DOHH2 (cell line): ENCODE data around the gene PPP1R36.

Experiments used
- H3F3A ChIP-seq: fragments of 200-600 bp; sonication (generic), shearing (Covaris generic); 2 replicates; pipeline ENCODE4 v1.6.0; 2016; ENCODE audit warnings: antibody characterized with exemption, mild to moderate bottlenecking; ENCODE audit not compliant: control insufficient read depth, insufficient read depth
- H3K27ac ChIP-seq: fragments of 200-600 bp; sonication (generic); 2 replicates; pipeline ENCODE4 v1.5.1; 2014; ENCODE audit warnings: low read depth, mild to moderate bottlenecking, low read length, moderate library complexity
- H3K27me3 ChIP-seq: fragments of 200-600 bp; sonication (generic); 2 replicates; pipeline ENCODE4 v1.6.1; 2014; ENCODE audit warnings: mild to moderate bottlenecking, low read length, mixed read lengths; ENCODE audit not compliant: control insufficient read depth
- H3K36me3 ChIP-seq: fragments of 200-600 bp; sonication (generic); 2 replicates; pipeline ENCODE4 v1.6.1; 2014; ENCODE audit warnings: mild to moderate bottlenecking, low read length, moderate library complexity, mixed read lengths; ENCODE audit not compliant: control insufficient read depth
- H3K4me1 ChIP-seq: fragments of 200-600 bp; sonication (generic); 2 replicates; pipeline ENCODE4 v1.6.1; 2014; ENCODE audit warnings: mild to moderate bottlenecking, low read length, mixed read lengths; ENCODE audit not compliant: control insufficient read depth
- H3K4me2 ChIP-seq: fragments of 200-600 bp; sonication (generic); 2 replicates; pipeline ENCODE4 v1.6.0; 2014; ENCODE audit warnings: mild to moderate bottlenecking, low read length, moderate library complexity
- H3K4me3 ChIP-seq: fragments of 200-600 bp; sonication (generic); 2 replicates; pipeline ENCODE4 v1.5.1; 2014; ENCODE audit warnings: mild to moderate bottlenecking, low read length, mixed read lengths
- H3K79me2 ChIP-seq: fragments of 200-600 bp; sonication (generic); 2 replicates; pipeline ENCODE4 v1.6.1; 2014; ENCODE audit warnings: mild to moderate bottlenecking, low read length, mixed read lengths; ENCODE audit not compliant: control insufficient read depth
- H3K9me2 ChIP-seq: fragments of 200-600 bp; sonication (generic); replicated peaks from 2 replicates; pipeline ENCODE4 v1.6.1; 2014; ENCODE audit warnings: mild to moderate bottlenecking, low read length, mixed read lengths; ENCODE audit not compliant: control insufficient read depth
- H3K9me3 ChIP-seq: fragments of 200-600 bp; sonication (generic); 2 replicates; pipeline ENCODE4 v1.6.1; 2014; ENCODE audit warnings: antibody characterized with exemption, low read length, mixed read lengths; ENCODE audit not compliant: control insufficient read depth, insufficient read depth
- H4K20me1 ChIP-seq: fragments of 200-600 bp; sonication (generic); 2 replicates; pipeline ENCODE4 v1.6.0; 2014; ENCODE audit warnings: low read depth, mild to moderate bottlenecking, antibody characterized with exemption, low read length, moderate library complexity; ENCODE audit not compliant: control insufficient read depth, insufficient read depth
- CTCF ChIP-seq: fragments of 200-600 bp; sonication (generic); IDR thresholded peaks from one replicate; pipeline ENCODE4 v1.5.1; 2014; ENCODE audit warnings: antibody characterized with exemption, mild to moderate bottlenecking, low read depth, low read length; ENCODE audit not compliant: poor library complexity, severe bottlenecking
- EZH2phosphoT487 ChIP-seq: fragments of 200-600 bp; sonication (generic); IDR thresholded peaks from 2 replicates; pipeline ENCODE4 v1.6.1; 2017; ENCODE audit warnings: borderline replicate concordance, mild to moderate bottlenecking, antibody characterized with exemption, low read length, moderate library complexity, mixed read lengths

PPP1R36 gene

DNA sequence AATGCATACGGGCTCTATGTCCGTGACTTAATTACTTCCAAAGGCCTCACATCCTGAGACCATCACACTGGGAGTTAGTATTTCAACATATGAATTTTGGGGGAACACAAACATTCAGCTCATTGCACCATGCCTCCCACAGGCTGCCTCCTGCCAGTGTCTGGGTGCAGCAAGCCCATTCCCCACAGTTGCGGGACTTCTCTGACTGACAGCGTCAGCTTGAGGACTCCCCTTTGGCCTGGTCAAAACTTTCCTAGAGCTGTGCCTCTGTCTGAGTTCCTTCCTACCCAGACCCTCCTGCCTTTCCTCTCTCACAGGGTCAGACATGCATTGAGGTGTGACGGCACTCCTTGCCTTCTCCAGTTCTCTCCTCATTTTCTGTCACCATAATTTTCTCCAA lies 27.4 kb downstream of the PPP1R36 start:
- H3K4me2 ChIP-seq: no peak overlapping the region
- H3K36me3 ChIP-seq: no peaks in the 10 kb centered on the region
- H3K27ac ChIP-seq: no peak overlapping the region
- no peaks in the 10 kb centered on the region for H4K20me1 ChIP-seq
- H3K4me1 ChIP-seq: no peaks in the 10 kb centered on the region
- no peak overlapping the region for H3K4me3 ChIP-seq
- TF ChIP-seq CTCF: no peak
- no peak for TF ChIP-seq EZH2phosphoT487
- no peaks in the 10 kb centered on the region for H3K27me3 ChIP-seq
- H3F3A ChIP-seq: no peaks in the 10 kb centered on the region
- H3K9me3 ChIP-seq: no peaks in the 10 kb centered on the region
- H3K9me2 ChIP-seq: no peaks in the 10 kb centered on the region
- H3K79me2 ChIP-seq: no peaks in the 10 kb centered on the region

DNA sequence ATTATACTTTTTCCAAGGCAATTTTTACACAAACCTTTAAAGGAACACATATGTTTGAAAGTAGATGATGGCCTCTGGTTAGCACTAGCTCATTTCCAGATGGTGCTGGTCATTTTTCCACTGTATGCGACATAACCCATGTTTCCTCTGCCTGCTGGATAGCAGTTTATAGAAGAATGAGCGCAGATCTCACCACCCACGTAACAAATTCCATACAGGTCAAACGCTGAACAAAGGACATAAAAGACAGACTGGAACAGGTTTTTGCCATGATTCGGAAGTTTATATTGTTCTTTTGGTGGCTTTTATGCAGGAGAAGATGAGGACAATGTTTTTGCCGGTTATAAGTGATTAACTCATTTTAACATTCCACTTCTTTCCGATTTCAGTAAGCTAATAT lies 30.7 kb downstream of the PPP1R36 start:
- Histone ChIP-seq H3K79me2 (no peaks in the 10 kb centered on the region), H3K4me3 (no peak overlapping the region), H3K36me3 (no peaks in the 10 kb centered on the region), H3F3A (no peaks in the 10 kb centered on the region), H4K20me1 (no peaks in the 10 kb centered on the region), H3K4me2 (no peak overlapping the region), H3K9me2 (no peaks in the 10 kb centered on the region), H3K9me3 (no peaks in the 10 kb centered on the region), H3K27ac (no peak overlapping the region), H3K27me3 (no peaks in the 10 kb centered on the region), H3K4me1 (no peaks in the 10 kb centered on the region)
- no peak for TF ChIP-seq CTCF
- TF ChIP-seq EZH2phosphoT487: no peak

- Histone ChIP-seq H3K36me3 (no peaks in the 10 kb centered on the region), H4K20me1 (no peaks in the 10 kb centered on the region), H3K79me2 (no peaks in the 10 kb centered on the region), H3K4me2 (no peak overlapping the region), H3K27ac (no peak overlapping the region), H3K4me1 (no peaks in the 10 kb centered on the region), H3F3A (no peaks in the 10 kb centered on the region), H3K9me3 (no peaks in the 10 kb centered on the region), H3K9me2 (no peaks in the 10 kb centered on the region), H3K27me3 (no peaks in the 10 kb centered on the region), H3K4me3 (no peak overlapping the region)
- TF ChIP-seq EZH2phosphoT487 (no peak), CTCF (no peak)
Observed at GRCh38 chr14:64581363-64581762, 31.6 kb downstream of the PPP1R36 start.

GRCh38 chr14:64581817-64582216 lies 32.1 kb downstream of the PPP1R36 start:
- no peak overlapping the region for H3K4me3 ChIP-seq
- peaks cover under 1% of the 10 kb centered on the region; the same call in 1 of the 2 replicates for H3K27me3 ChIP-seq
- no peaks in the 10 kb centered on the region for H3F3A ChIP-seq
- no peak for TF ChIP-seq EZH2phosphoT487
- H4K20me1 ChIP-seq: no peaks in the 10 kb centered on the region
- H3K79me2 ChIP-seq: no peaks in the 10 kb centered on the region
- no peaks in the 10 kb centered on the region for H3K36me3 ChIP-seq
- no peaks in the 10 kb centered on the region for H3K4me1 ChIP-seq
- no peaks in the 10 kb centered on the region for H3K9me2 ChIP-seq
- no peaks in the 10 kb centered on the region for H3K9me3 ChIP-seq
- no peak overlapping the region for H3K27ac ChIP-seq
- H3K4me2 ChIP-seq: no peak overlapping the region
